ENCODE results near the gene AUTS2.

- no peak for TF ChIP-seq CTCF (IDR thresholded peaks at IDR 0.05)
- TF ChIP-seq POLR2A (IDR thresholded peaks at IDR 0.05), result no peak
Measured at GRCh38 chr7:69953136-69954067, 355.1 kb downstream of the AUTS2 start.

All from thyroid gland (tissue), 4 donors.